ENCODE data around the gene ATXN3L. TPM values are rescaled to one million over a fixed set of nuclear protein-coding genes. Genes with fewer than 3 reads are reported as not detected.

Gene ATXN3L
- total RNA-seq, 4 donors from 2014 or later: not detected

GRCh38 chrX:13293700-13294099 lies 26.2 kb downstream of the ATXN3L start:
- no peak for DNase-seq (ENCODE audit: extremely low spot score)
- no peaks in the 10 kb centered on the region for H3K4me1 ChIP-seq
- no peak overlapping the region for H3K4me3 ChIP-seq
- no peaks in the 10 kb centered on the region for H3K36me3 ChIP-seq
- intact Hi-C loops (cut with DNase I): no loop called here
- no peak overlapping the region for H3K27ac ChIP-seq (replicated peaks in 1 of 4)
- TF ChIP-seq POLR2AphosphoS5 (IDR thresholded peaks at IDR 0.05): no peak
- no peak for TF ChIP-seq EP300 (IDR thresholded peaks at IDR 0.05)
- no peak for TF ChIP-seq CTCF (IDR thresholded peaks at IDR 0.05)
- TF ChIP-seq POLR2A (IDR thresholded peaks at IDR 0.05; ENCODE audit: low read depth): no peak
- H3K27me3 ChIP-seq: no peaks in the 10 kb centered on the region
- 73% methylated on average over 6 of the region's 6 CpGs for WGBS
- no peaks in the 10 kb centered on the region for H3K9me3 ChIP-seq

DNA sequence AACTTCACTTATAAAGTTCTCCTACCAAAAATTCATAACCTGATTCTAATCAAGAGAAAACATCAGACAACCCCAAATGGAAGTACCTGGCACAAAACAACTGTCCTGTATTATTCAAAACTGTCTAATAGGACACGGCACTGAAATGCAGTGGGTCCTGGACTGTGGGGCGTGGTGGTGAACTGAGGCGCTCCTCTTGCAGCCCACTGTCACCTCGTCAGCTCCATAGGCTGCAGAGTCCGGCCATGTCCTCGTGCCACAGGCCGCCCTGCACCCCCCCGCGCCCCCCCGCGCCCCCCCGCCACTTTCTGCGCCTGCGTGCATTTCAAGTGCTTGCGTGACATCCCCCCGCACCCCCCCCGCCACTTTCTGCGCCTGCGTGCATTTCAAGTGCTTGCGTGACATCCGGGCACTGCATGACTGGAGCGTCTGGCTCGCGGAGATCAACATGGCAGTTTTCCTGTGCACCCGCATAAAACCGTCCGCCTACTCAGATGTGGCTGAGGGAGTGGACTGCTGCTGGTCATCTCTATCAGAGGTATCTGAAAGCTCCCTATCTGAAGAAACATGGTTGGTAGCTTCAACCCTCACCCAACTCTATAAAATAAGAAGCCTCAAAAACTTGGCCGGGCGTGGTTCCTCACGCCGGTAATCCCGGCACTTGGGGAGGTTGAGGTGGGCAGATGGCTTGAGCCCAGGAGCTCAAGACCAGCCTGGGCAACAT lies 28.8 kb downstream of the ATXN3L start:
- 94% methylated on average over 21 of the region's 32 CpGs for WGBS
- DNase-seq (ENCODE audit: extremely low spot score): no peak
- Histone ChIP-seq H3K9me3 (no peaks in the 10 kb centered on the region), H3K27me3 (no peaks in the 10 kb centered on the region), H3K4me3 (no peak overlapping the region), H3K27ac (replicated peaks in 1 of 4) (no peak overlapping the region), H3K4me1 (no peaks in the 10 kb centered on the region), H3K36me3 (no peaks in the 10 kb centered on the region)
- no peak for TF ChIP-seq EP300 (IDR thresholded peaks at IDR 0.05)
- no peak for TF ChIP-seq POLR2AphosphoS5 (IDR thresholded peaks at IDR 0.05)
- no peak for TF ChIP-seq POLR2A (IDR thresholded peaks at IDR 0.05; ENCODE audit: low read depth)
- intact Hi-C loops (cut with DNase I): no loop called here

DNA sequence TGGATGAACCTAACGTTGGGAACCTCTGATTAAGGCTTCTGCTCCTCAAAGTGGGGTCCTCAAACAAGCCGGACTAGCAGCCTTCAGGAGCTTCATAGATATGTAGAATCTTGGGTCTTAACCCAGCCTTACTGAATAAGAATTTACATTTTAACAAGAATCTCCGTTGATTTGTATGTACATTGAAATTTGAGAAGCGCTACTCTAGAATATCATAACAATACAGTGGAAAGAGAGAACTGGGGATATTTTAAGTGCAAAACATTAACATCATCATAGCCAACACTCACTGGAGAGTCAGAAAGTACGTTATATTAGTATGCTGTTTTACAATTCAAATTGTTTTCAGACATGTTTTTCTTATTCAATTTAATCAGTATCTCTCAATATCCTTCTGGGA lies 31.2 kb downstream of the ATXN3L start:
- TF ChIP-seq EP300 (IDR thresholded peaks at IDR 0.05): no peak
- no peak for TF ChIP-seq CTCF (IDR thresholded peaks at IDR 0.05)
- no peak for TF ChIP-seq POLR2A (IDR thresholded peaks at IDR 0.05; ENCODE audit: low read depth)
- TF ChIP-seq POLR2AphosphoS5 (IDR thresholded peaks at IDR 0.05): no peak
- H3K36me3 ChIP-seq: no peaks in the 10 kb centered on the region
- WGBS: 76% methylated on average over 5 of the region's 5 CpGs
- no peaks in the 10 kb centered on the region for H3K9me3 ChIP-seq
- H3K27me3 ChIP-seq: no peaks in the 10 kb centered on the region
- H3K4me1 ChIP-seq: no peaks in the 10 kb centered on the region
- no peak for DNase-seq (ENCODE audit: extremely low spot score)
- intact Hi-C loops (cut with DNase I): no loop called here
- no peak overlapping the region for H3K4me3 ChIP-seq
- no peak overlapping the region for H3K27ac ChIP-seq (replicated peaks in 1 of 4)

DNA sequence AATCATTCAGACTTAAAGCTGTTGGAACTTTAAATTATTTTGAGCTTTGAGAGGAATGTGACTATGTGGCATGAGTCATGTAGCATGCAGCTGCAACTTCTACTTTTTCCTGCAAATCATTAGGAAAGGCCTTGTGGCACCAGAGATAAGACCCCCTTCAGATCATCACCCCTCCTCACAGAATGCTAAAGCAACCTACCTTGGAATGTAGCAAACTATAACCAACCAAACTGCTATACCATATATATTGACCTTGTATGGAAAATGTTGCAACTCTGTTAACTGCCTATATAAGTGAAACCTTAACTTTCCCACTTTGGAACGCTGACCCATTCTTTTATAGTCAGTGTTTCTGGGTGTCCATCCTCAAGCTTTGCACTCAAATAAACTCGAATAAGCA lies 32.0 kb downstream of the ATXN3L start:
- 68% methylated on average over 2 of the region's 2 CpGs for WGBS
- H3K9me3 ChIP-seq: no peaks in the 10 kb centered on the region
- H3K36me3 ChIP-seq: no peaks in the 10 kb centered on the region
- H3K27ac ChIP-seq (replicated peaks in 1 of 4): no peak overlapping the region
- H3K4me3 ChIP-seq: no peak overlapping the region
- TF ChIP-seq EP300 (IDR thresholded peaks at IDR 0.05) (no peak), CTCF (IDR thresholded peaks at IDR 0.05) (no peak)
- no peak for DNase-seq (ENCODE audit: extremely low spot score)
- no peaks in the 10 kb centered on the region for H3K27me3 ChIP-seq
- no peaks in the 10 kb centered on the region for H3K4me1 ChIP-seq
- intact Hi-C loops (cut with DNase I): no loop called here

- Histone ChIP-seq H3K27me3 (no peaks in the 10 kb centered on the region), H3K4me3 (no peak overlapping the region), H3K4me1 (no peaks in the 10 kb centered on the region), H3K9me3 (no peaks in the 10 kb centered on the region), H3K27ac (replicated peaks in 1 of 4) (no peak overlapping the region), H3K36me3 (no peaks in the 10 kb centered on the region)
- TF ChIP-seq EP300 (IDR thresholded peaks at IDR 0.05) (no peak), CTCF (IDR thresholded peaks at IDR 0.05) (no peak), POLR2A (IDR thresholded peaks at IDR 0.05; ENCODE audit: low read depth) (no peak), POLR2AphosphoS5 (IDR thresholded peaks at IDR 0.05) (no peak)
- intact Hi-C loops (cut with DNase I): no loop called here
- no peak for DNase-seq (ENCODE audit: extremely low spot score)
- WGBS: 97% methylated on average over 6 of the region's 7 CpGs
Observed at GRCh38 chrX:13285693-13286092, 34.2 kb downstream of the ATXN3L start.
